HepG2 (cell line): ENCODE results near the gene MFSD6. TPM values are rescaled to one million over a fixed set of nuclear protein-coding genes. Genes with fewer than 3 reads are reported as not detected.

Experiments used
- ATAC-seq: fragments of 200-7000 bp; cut with Tn5 transposase; 3 replicates; pipeline ENCODE4 v1.9.1; 2020; ENCODE audit warnings: mild to moderate bottlenecking, moderate library complexity
- BruUV-seq: library from RNA; stranded (reverse); fragments of 400-500 nt; replicated peaks from 2 replicates; lab custom pipeline; 2021; lab: Mats Ljungman, UMichigan
- CTCF ChIA-PET: fragments of 300-600 bp; formaldehyde crosslinking; extraction: SDS; loops from one replicate; lab custom pipeline; 2021; ENCODE audit warnings: low total read pairs, inconsistent platforms, low intra/inter-chr PET ratio; lab: Yijun Ruan, JAX
- POLR2A ChIA-PET: fragments of 350-600 bp; sonication (Branson Sonifier 250); formaldehyde crosslinking; loops from one replicate; lab custom pipeline; 2020; ENCODE audit warnings: antibody characterized with exemption, inconsistent platforms; lab: Yijun Ruan, JAX
- DNase-seq: peaks from one replicate; pipeline ENCODE4 v3.0.0-alpha.2; 2015; ENCODE audit warnings: low spot score
- FAIRE-seq: peaks from 3 replicates; lab custom pipeline; 2011; peaks lifted over from hg19 to GRCh38; lab: Jason Lieb, UNC
- H2AFZ ChIP-seq: one replicate; pipeline ENCODE4 v1.6.1; 2011; ENCODE audit warnings: low read length, inconsistent platforms
- H3K27ac ChIP-seq: fragments of 300-600 bp; 3 replicates; pipeline ENCODE4 v1.8.0; 2011; ENCODE audit warnings: mixed run types, mild to moderate bottlenecking, mixed read lengths, low read length, inconsistent platforms; ENCODE audit not compliant: insufficient read depth; ENCODE audit errors: extremely low read length
- H3K27me3 ChIP-seq, 2 experiments: fragments of 200-600 bp in 1 of 2; 2 replicates in 1 of 2; 3 replicates in 1 of 2; pipeline versions ENCODE4 v1.6.0 to v1.8.0; 2011; ENCODE audit warnings: low read length in 2 of 2, mild to moderate bottlenecking in 2 of 2, moderate library complexity in 2 of 2, inconsistent platforms in 1 of 2; ENCODE audit not compliant: insufficient read depth in 2 of 2, control insufficient read depth in 1 of 2
- H3K36me3 ChIP-seq, 2 experiments: fragments of 200-600 bp in 1 of 2; replicated peaks in 1 of 2; 2 replicates in 1 of 2; 3 replicates in 1 of 2; pipeline versions ENCODE4 v1.5.1 to v1.8.0; 2011; ENCODE audit warnings: low read length in 2 of 2, inconsistent platforms in 1 of 2; ENCODE audit not compliant: insufficient read depth in 2 of 2, control insufficient read depth in 1 of 2
- H3K4me1 ChIP-seq: 2 replicates; pipeline ENCODE4 v1.5.1; 2012; ENCODE audit warnings: low read length, inconsistent platforms; ENCODE audit not compliant: insufficient read depth
- H3K4me2 ChIP-seq: 2 replicates; pipeline ENCODE4 v1.6.0; 2011; ENCODE audit warnings: low read depth, low read length, inconsistent platforms
- H3K4me3 ChIP-seq, 3 experiments: fragments of 200-600 bp in 1 of 3; sonication (generic), shearing (Covaris generic) in 1 of 3; replicated peaks in 1 of 3; 2 replicates each; pipeline ENCODE4 v1.5.1; 2011 to 2016; ENCODE audit warnings: low read length in 3 of 3, inconsistent platforms in 2 of 3, low read depth in 2 of 3, mild to moderate bottlenecking in 2 of 3, control low read depth in 1 of 3, mixed read lengths in 1 of 3; ENCODE audit not compliant: insufficient read depth in 1 of 3
- H3K79me2 ChIP-seq: one replicate; pipeline ENCODE4 v1.6.1; 2011; ENCODE audit warnings: low read length, inconsistent platforms; ENCODE audit not compliant: insufficient read depth
- H3K9ac ChIP-seq: 2 replicates; pipeline ENCODE4 v1.6.0; 2011; ENCODE audit warnings: mild to moderate bottlenecking, low read depth, low read length, inconsistent platforms; ENCODE audit not compliant: insufficient read depth
- H3K9me3 ChIP-seq: 2 replicates; pipeline ENCODE4 v1.5.1; 2012; ENCODE audit warnings: mild to moderate bottlenecking, low read length
- H4K20me1 ChIP-seq: 2 replicates; pipeline ENCODE4 v1.6.0; 2011; ENCODE audit warnings: inconsistent platforms, mild to moderate bottlenecking, low read length, moderate library complexity; ENCODE audit not compliant: insufficient read depth
- GATA4 ChIP-seq: sonication (generic); IDR thresholded peaks from 2 replicates; pipeline ENCODE4 v1.6.1; 2016; ENCODE audit warnings: antibody characterized with exemption, low read depth, borderline replicate concordance
- HMGA1 ChIP-seq: sonication (generic); formaldehyde crosslinking; conservative IDR thresholded peaks from 2 replicates; pipeline ENCODE4 v1.4.0; 2020; ENCODE audit warnings: missing genetic modification reagents
- HNF4A ChIP-seq: sonication (generic); formaldehyde crosslinking; IDR thresholded peaks from 2 replicates; pipeline ENCODE4 v1.4.0; 2020; ENCODE audit warnings: missing genetic modification reagents
- KAT2B ChIP-seq: fragments of 150-350 bp; IDR thresholded peaks from 2 replicates; pipeline ENCODE4 v1.6.1; 2014; ENCODE audit warnings: low read depth, low read length, borderline replicate concordance
- LCORL ChIP-seq, 2 experiments: fragments of 450-650 bp in 1 of 2; sonication (generic) in 1 of 2; formaldehyde crosslinking in 1 of 2; IDR thresholded peaks; 2 replicates each; pipeline versions ENCODE4 v1.5.0 to v1.6.1; 2017 to 2020; ENCODE audit warnings: antibody characterized with exemption in 1 of 2, missing genetic modification reagents in 1 of 2
- MTA1 ChIP-seq: sonication (generic); formaldehyde crosslinking; IDR thresholded peaks from 2 replicates; pipeline ENCODE4 v1.4.0; 2020; ENCODE audit warnings: missing genetic modification reagents, mild to moderate bottlenecking, borderline replicate concordance
- NFYB ChIP-seq: sonication (generic); formaldehyde crosslinking; IDR thresholded peaks from 2 replicates; pipeline ENCODE4 v1.4.0; 2020; ENCODE audit warnings: missing genetic modification reagents
- NR2C2 ChIP-seq: sonication (generic); formaldehyde crosslinking; IDR thresholded peaks from 2 replicates; pipeline ENCODE4 v1.4.0; 2020; ENCODE audit warnings: missing genetic modification reagents, mild to moderate bottlenecking, moderate library complexity, borderline replicate concordance
- RFXAP ChIP-seq: sonication (generic); formaldehyde crosslinking; IDR thresholded peaks from 2 replicates; pipeline ENCODE4 v1.4.0; 2020; ENCODE audit warnings: missing genetic modification reagents, borderline replicate concordance
- SETDB1 ChIP-seq: sonication (generic); formaldehyde crosslinking; IDR thresholded peaks from 2 replicates; pipeline ENCODE4 v1.5.1; 2020; ENCODE audit warnings: missing genetic modification reagents, mild to moderate bottlenecking, borderline replicate concordance
- SOX6 ChIP-seq, 2 experiments: fragments of 450-650 bp in 1 of 2; sonication (generic) in 1 of 2; formaldehyde crosslinking in 1 of 2; IDR thresholded peaks; 2 replicates each; pipeline versions ENCODE4 v1.4.0 to v1.6.1; 2017 to 2020; ENCODE audit warnings: antibody characterized with exemption in 1 of 2, mild to moderate bottlenecking in 1 of 2, missing genetic modification reagents in 1 of 2
- TARDBP ChIP-seq: sonication (generic); formaldehyde crosslinking; IDR thresholded peaks from 2 replicates; pipeline ENCODE4 v1.8.0; 2022; ENCODE audit warnings: mild to moderate bottlenecking, missing genetic modification reagents
- TMF1 ChIP-seq: sonication (generic); formaldehyde crosslinking; IDR thresholded peaks from 2 replicates; pipeline ENCODE4 v1.8.1; 2022; ENCODE audit warnings: low read depth, missing genetic modification reagents
- ZMYM2 ChIP-seq: sonication (generic); formaldehyde crosslinking; IDR thresholded peaks from 2 replicates; pipeline ENCODE4 v1.8.0; 2022; ENCODE audit warnings: mild to moderate bottlenecking, missing genetic modification reagents
- ZNF333 ChIP-seq: sonication (generic); formaldehyde crosslinking; IDR thresholded peaks from 2 replicates; pipeline ENCODE4 v1.4.0; 2020; ENCODE audit warnings: mild to moderate bottlenecking, missing genetic modification reagents, borderline replicate concordance
- ZNF446 ChIP-seq: sonication (generic); formaldehyde crosslinking; IDR thresholded peaks from 2 replicates; pipeline ENCODE4 v1.5.0; 2020; ENCODE audit warnings: mild to moderate bottlenecking, missing genetic modification reagents
- ZNF589 ChIP-seq: sonication (generic); formaldehyde crosslinking; conservative IDR thresholded peaks from 2 replicates; pipeline ENCODE4 v1.8.0; 2022; ENCODE audit warnings: mild to moderate bottlenecking, moderate library complexity, missing genetic modification reagents
- ZNF879 ChIP-seq: sonication (generic); formaldehyde crosslinking; IDR thresholded peaks from 2 replicates; pipeline ENCODE4 v1.8.1; 2023; ENCODE audit warnings: missing genetic modification reagents
- WGBS: methylation state at CpG from one replicate; pipeline ENCODE4 v1.1.6; 2017; ENCODE audit warnings: low lambda C conversion rate; 5-methylcytosine and 5-hydroxymethylcytosine counted together
- in situ Hi-C: cut with HindIII; loops from 2 replicates; pipeline ENCODE4 v1.10.0; 2017; ENCODE audit warnings: low pct_unique_long_range_greater_than_20kb; ENCODE audit not compliant: extremely low pct_ligation_motif_present
- intact Hi-C: fragments of 100-400 bp; cut with micrococcal nuclease; formaldehyde crosslinking; loops from one replicate; pipeline ENCODE4 v1.10.0; 2022; ENCODE audit not compliant: unreplicated experiment
- polyA plus RNA-seq, 8 experiments: library from polyadenylated mRNA; depleted of rRNA in 3 of 8; stranded (reverse) in 7 of 8; unstranded in 1 of 8; fragments of >200 nt; fragmentation: Illumina TruSeq in 4 of 8; extraction: Trizol in 4 of 8; gene quantifications; 2 replicates each; pipeline versions ENCODE4 v1.2.1 to v1.2.3, GENCODE V29; 2011 to 2016; ENCODE audit warnings: low read depth in 4 of 8, missing spikeins in 1 of 8, mixed read lengths in 1 of 8; ENCODE audit not compliant: insufficient read depth in 1 of 8
- total RNA-seq, 5 experiments: library from RNA; depleted of rRNA; stranded (reverse); fragments of >200 nt; fragmentation: Illumina TruSeq; extraction: Trizol; gene quantifications; 2 replicates each; pipeline ENCODE4 v1.2.3, GENCODE V29; 2016; ENCODE audit warnings: low read depth in 1 of 5
- TF ChIP-seq, protein P1 (sequence below): sonication (generic); formaldehyde crosslinking; IDR thresholded peaks from 2 replicates; pipeline ENCODE4 v1.4.0; 2020; ENCODE audit warnings: mild to moderate bottlenecking, missing genetic modification reagents

Gene MFSD6
- total and polyA plus RNA-seq, 2 of the 13 experiments (the other 11 are each of a cell fraction or from before 2014, with no cell fraction given) = 0.92 to 1.4 TPM

DNA sequence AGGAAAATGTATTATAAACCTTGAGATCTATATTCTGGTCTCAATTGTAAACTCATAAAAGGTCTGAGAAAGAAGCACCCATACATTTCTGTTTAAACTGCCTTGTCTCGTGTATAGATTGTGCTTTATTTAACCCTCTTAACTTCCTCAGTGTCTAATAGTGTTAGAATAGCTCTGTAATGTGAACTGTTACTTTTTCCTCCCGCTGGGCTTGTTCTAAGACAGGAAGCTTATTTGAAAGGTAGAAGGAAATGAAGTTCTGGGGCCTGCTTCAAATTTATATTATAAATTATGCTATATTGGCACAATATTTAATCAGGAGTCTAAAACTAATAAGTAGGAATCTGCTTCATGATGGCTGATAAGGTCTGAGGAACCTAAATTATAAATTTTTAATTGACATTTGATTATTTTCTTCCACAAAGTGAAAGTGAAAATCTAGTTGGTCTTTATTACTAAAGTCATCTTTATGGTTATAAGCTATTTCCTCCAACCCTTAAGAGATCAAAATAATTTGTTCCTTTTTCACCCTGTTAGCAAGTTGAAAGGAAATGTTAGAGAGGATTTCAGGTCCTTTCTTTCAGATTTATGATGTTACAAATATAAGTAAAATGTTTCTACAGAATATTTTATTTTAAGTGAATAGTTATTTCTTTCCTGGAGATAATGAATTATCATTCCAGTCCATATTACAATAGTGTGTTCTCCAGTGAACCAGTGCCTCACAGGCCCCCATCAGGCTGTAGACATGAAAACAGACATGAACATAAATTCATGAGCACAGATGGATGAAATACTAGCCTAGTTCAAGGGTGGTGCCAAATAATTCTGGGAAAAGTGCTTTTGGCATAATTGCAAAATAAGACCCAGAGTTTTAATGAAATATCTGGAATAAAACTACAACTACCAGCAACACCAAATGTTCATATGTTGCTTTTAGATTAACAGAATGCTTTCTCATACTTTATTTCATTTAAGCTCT, 7.9 kb downstream of the MFSD6 start (continued):
- no peak for TF ChIP-seq RFXAP (CRISPR knock-in tag)

DNA sequence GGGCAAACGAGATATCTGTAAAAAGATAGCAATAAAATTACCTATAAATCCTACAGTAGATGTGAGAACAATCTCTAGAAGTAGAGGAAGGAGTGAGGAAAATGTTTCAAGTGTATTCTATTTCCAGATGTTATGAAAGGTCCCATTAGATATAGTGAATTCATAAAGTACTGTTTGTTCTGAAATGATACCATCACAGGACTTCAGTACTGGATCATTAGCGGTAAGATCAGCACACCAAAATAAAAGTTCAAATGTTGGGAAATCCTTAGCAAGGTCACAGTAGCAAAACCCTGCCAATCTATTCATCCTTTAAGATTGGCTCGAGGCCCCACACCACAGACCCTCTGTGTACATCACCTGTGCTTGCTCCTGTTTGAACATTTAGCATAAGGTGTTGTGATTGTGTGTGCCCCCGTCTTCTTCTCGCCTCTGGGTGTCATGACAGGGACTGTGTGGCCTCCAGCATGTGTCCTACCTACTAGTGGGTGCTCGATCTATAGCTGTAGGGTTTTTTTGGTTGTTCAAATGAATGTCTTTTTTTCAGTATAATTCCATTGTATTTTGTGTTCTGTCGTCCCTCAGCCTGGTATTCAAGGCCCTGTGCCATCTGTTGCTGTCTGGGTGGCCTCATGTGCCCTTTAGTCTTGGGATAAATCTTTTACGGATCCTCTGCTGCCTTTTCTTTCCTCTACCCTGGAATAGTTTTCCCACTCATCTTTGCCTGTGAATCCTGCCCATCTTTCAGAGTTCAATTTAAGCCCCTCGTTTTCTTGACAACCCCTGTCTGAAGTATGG, 9.1 kb downstream of the MFSD6 start:
- 0 out of 2 replicates have a peak, but pooled peaks cover 6% of the 10 kb centered on the region for H3K4me1 ChIP-seq
- intact Hi-C loops = no loop called here
- no peaks in the 10 kb centered on the region; a peak in 2 of 5 replicates for H3K27me3 ChIP-seq
- H3K27ac ChIP-seq = no peak overlapping the region
- H3K36me3 ChIP-seq = no peaks in the 10 kb centered on the region
- H3K4me2 ChIP-seq = no peak overlapping the region
- no peak overlapping the region for H2AFZ ChIP-seq
- no TSS peak for BruUV-seq
- no peaks in the 10 kb centered on the region for H3K79me2 ChIP-seq
- H3K4me3 ChIP-seq = no peak overlapping the region
- no peaks in the 10 kb centered on the region for H3K9me3 ChIP-seq
- in situ Hi-C loops = no loop called here
- ChIA-PET POLR2A (no interaction called here), CTCF (no interaction called here)
- 18% methylated on average over 9 of the region's 9 CpGs for WGBS
- H3K9ac ChIP-seq = no peak overlapping the region
- FAIRE-seq = peak; percentile 39
- ATAC-seq = peak; percentile 71
- no peaks in the 10 kb centered on the region for H4K20me1 ChIP-seq
- peak; percentile 18 for DNase-seq
- TF ChIP-seq KAT2B (no peak), ZNF879 (CRISPR knock-in tag) (no peak), SOX6 (IDR thresholded peaks at IDR 0.05) (no peak), SOX6 (CRISPR knock-in tag; IDR thresholded peaks at IDR 0.05) (no peak), HNF4A (CRISPR knock-in tag) (no peak), ZNF446 (CRISPR knock-in tag) (no peak), TARDBP (CRISPR knock-in tag) (no peak), LCORL (IDR thresholded peaks at IDR 0.05) (no peak), LCORL (CRISPR knock-in tag; IDR thresholded peaks at IDR 0.05) (no peak), NR2C2 (no peak), GATA4 (no peak), NFYB (CRISPR knock-in tag) (no peak), ZNF589 (CRISPR knock-in tag) (no peak), TMF1 (CRISPR knock-in tag) (no peak), MTA1 (CRISPR knock-in tag) (no peak), SETDB1 (no peak), ZNF333 (CRISPR knock-in tag) (no peak), ZMYM2 (CRISPR knock-in tag) (no peak), HMGA1 (CRISPR knock-in tag) (no peak)
- TF ChIP-seq, protein P1, sequence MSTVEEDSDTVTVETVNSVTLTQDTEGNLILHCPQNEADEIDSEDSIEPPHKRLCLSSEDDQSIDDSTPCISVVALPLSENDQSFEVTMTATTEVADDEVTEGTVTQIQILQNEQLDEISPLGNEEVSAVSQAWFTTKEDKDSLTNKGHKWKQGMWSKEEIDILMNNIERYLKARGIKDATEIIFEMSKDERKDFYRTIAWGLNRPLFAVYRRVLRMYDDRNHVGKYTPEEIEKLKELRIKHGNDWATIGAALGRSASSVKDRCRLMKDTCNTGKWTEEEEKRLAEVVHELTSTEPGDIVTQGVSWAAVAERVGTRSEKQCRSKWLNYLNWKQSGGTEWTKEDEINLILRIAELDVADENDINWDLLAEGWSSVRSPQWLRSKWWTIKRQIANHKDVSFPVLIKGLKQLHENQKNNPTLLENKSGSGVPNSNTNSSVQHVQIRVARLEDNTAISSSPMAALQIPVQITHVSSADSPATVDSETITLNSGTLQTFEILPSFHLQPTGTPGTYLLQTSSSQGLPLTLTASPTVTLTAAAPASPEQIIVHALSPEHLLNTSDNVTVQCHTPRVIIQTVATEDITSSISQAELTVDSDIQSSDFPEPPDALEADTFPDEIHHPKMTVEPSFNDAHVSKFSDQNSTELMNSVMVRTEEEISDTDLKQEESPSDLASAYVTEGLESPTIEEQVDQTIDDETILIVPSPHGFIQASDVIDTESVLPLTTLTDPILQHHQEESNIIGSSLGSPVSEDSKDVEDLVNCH (CRISPR knock-in tag) = no peak
